HepG2 (cell line): ENCODE data around the gene RAB20. TPM values are rescaled to one million over a fixed set of nuclear protein-coding genes. Genes with fewer than 3 reads are reported as not detected.

Experiments
- ATAC-seq: fragments of 200-7000 bp; cut with Tn5 transposase; 3 replicates; pipeline ENCODE4 v1.9.1; 2020; ENCODE audit warnings: mild to moderate bottlenecking, moderate library complexity
- BruUV-seq: library from RNA; stranded (reverse); fragments of 400-500 nt; replicated peaks from 2 replicates; lab custom pipeline; 2021; lab: Mats Ljungman, UMichigan
- CTCF ChIA-PET: fragments of 300-600 bp; formaldehyde crosslinking; extraction: SDS; loops from one replicate; lab custom pipeline; 2021; ENCODE audit warnings: low total read pairs, inconsistent platforms, low intra/inter-chr PET ratio; lab: Yijun Ruan, JAX
- POLR2A ChIA-PET: fragments of 350-600 bp; sonication (Branson Sonifier 250); formaldehyde crosslinking; loops from one replicate; lab custom pipeline; 2020; ENCODE audit warnings: antibody characterized with exemption, inconsistent platforms; lab: Yijun Ruan, JAX
- DNase-seq: peaks from one replicate; pipeline ENCODE4 v3.0.0-alpha.2; 2015; ENCODE audit warnings: low spot score
- FAIRE-seq: peaks from 3 replicates; lab custom pipeline; 2011; peaks lifted over from hg19 to GRCh38; lab: Jason Lieb, UNC
- H2AFZ ChIP-seq: one replicate; pipeline ENCODE4 v1.6.1; 2011; ENCODE audit warnings: low read length, inconsistent platforms
- H3K27ac ChIP-seq: fragments of 300-600 bp; 3 replicates; pipeline ENCODE4 v1.8.0; 2011; ENCODE audit warnings: mixed run types, mild to moderate bottlenecking, mixed read lengths, low read length, inconsistent platforms; ENCODE audit not compliant: insufficient read depth; ENCODE audit errors: extremely low read length
- H3K27me3 ChIP-seq, 2 experiments: fragments of 200-600 bp in 1 of 2; 2 replicates in 1 of 2; 3 replicates in 1 of 2; pipeline versions ENCODE4 v1.6.0 to v1.8.0; 2011; ENCODE audit warnings: low read length in 2 of 2, mild to moderate bottlenecking in 2 of 2, moderate library complexity in 2 of 2, inconsistent platforms in 1 of 2; ENCODE audit not compliant: insufficient read depth in 2 of 2, control insufficient read depth in 1 of 2
- H3K36me3 ChIP-seq, 2 experiments: fragments of 200-600 bp in 1 of 2; replicated peaks in 1 of 2; 2 replicates in 1 of 2; 3 replicates in 1 of 2; pipeline versions ENCODE4 v1.5.1 to v1.8.0; 2011; ENCODE audit warnings: low read length in 2 of 2, inconsistent platforms in 1 of 2; ENCODE audit not compliant: insufficient read depth in 2 of 2, control insufficient read depth in 1 of 2
- H3K4me1 ChIP-seq: 2 replicates; pipeline ENCODE4 v1.5.1; 2012; ENCODE audit warnings: low read length, inconsistent platforms; ENCODE audit not compliant: insufficient read depth
- H3K4me2 ChIP-seq: 2 replicates; pipeline ENCODE4 v1.6.0; 2011; ENCODE audit warnings: low read depth, low read length, inconsistent platforms
- H3K4me3 ChIP-seq, 3 experiments: fragments of 200-600 bp in 1 of 3; sonication (generic), shearing (Covaris generic) in 1 of 3; replicated peaks in 1 of 3; 2 replicates each; pipeline ENCODE4 v1.5.1; 2011 to 2016; ENCODE audit warnings: low read length in 3 of 3, inconsistent platforms in 2 of 3, low read depth in 2 of 3, mild to moderate bottlenecking in 2 of 3, control low read depth in 1 of 3, mixed read lengths in 1 of 3; ENCODE audit not compliant: insufficient read depth in 1 of 3
- H3K79me2 ChIP-seq: one replicate; pipeline ENCODE4 v1.6.1; 2011; ENCODE audit warnings: low read length, inconsistent platforms; ENCODE audit not compliant: insufficient read depth
- H3K9ac ChIP-seq: 2 replicates; pipeline ENCODE4 v1.6.0; 2011; ENCODE audit warnings: mild to moderate bottlenecking, low read depth, low read length, inconsistent platforms; ENCODE audit not compliant: insufficient read depth
- H3K9me3 ChIP-seq: 2 replicates; pipeline ENCODE4 v1.5.1; 2012; ENCODE audit warnings: mild to moderate bottlenecking, low read length
- H4K20me1 ChIP-seq: 2 replicates; pipeline ENCODE4 v1.6.0; 2011; ENCODE audit warnings: inconsistent platforms, mild to moderate bottlenecking, low read length, moderate library complexity; ENCODE audit not compliant: insufficient read depth
- DNMT3B ChIP-seq: conservative IDR thresholded peaks from 2 replicates; pipeline ENCODE4 v1.6.1; 2016; ENCODE audit warnings: missing biosample characterization, control low read depth
- FOXM1 ChIP-seq: sonication (generic); formaldehyde crosslinking; IDR thresholded peaks from 2 replicates; pipeline ENCODE4 v1.5.0; 2020; ENCODE audit warnings: missing genetic modification reagents
- IKZF1 ChIP-seq: fragments of 450-650 bp; IDR thresholded peaks from 2 replicates; pipeline ENCODE4 v1.7.1; 2016
- RFX1 ChIP-seq: fragments of 450-650 bp; IDR thresholded peaks from 2 replicates; pipeline ENCODE4 v1.6.1; 2017
- RFX3 ChIP-seq: IDR thresholded peaks from 2 replicates; pipeline ENCODE4 v1.6.1; 2016; ENCODE audit warnings: missing biosample characterization, missing genetic modification reagents
- SOX13 ChIP-seq, 3 experiments: fragments of 450-650 bp in 1 of 3; sonication (generic) in 1 of 3; formaldehyde crosslinking in 1 of 3; IDR thresholded peaks in 2 of 3; conservative IDR thresholded peaks in 1 of 3; 2 replicates each; pipeline versions ENCODE4 v1.5.0 to v1.6.1; 2016 to 2020; ENCODE audit warnings: antibody characterized with exemption in 1 of 3, mild to moderate bottlenecking in 1 of 3, missing compliant biosample characterization in 1 of 3, missing genetic modification reagents in 1 of 3, moderate library complexity in 1 of 3
- ZBTB33 ChIP-seq: sonication (generic); formaldehyde crosslinking; IDR thresholded peaks from 2 replicates; pipeline ENCODE4 v1.4.0; 2020; ENCODE audit warnings: missing genetic modification reagents
- ZBTB8A ChIP-seq: sonication (generic); formaldehyde crosslinking; IDR thresholded peaks from 2 replicates; pipeline ENCODE4 v1.4.0; 2020; ENCODE audit warnings: mild to moderate bottlenecking, low read depth, missing genetic modification reagents, borderline replicate concordance
- ZNF619 ChIP-seq: sonication (generic); formaldehyde crosslinking; IDR thresholded peaks from 2 replicates; pipeline ENCODE4 v1.4.0; 2020; ENCODE audit warnings: mild to moderate bottlenecking, missing genetic modification reagents
- WGBS: methylation state at CpG from one replicate; pipeline ENCODE4 v1.1.6; 2017; ENCODE audit warnings: low lambda C conversion rate; 5-methylcytosine and 5-hydroxymethylcytosine counted together
- in situ Hi-C: cut with HindIII; loops from 2 replicates; pipeline ENCODE4 v1.10.0; 2017; ENCODE audit warnings: low pct_unique_long_range_greater_than_20kb; ENCODE audit not compliant: extremely low pct_ligation_motif_present
- intact Hi-C: fragments of 100-400 bp; cut with micrococcal nuclease; formaldehyde crosslinking; loops from one replicate; pipeline ENCODE4 v1.10.0; 2022; ENCODE audit not compliant: unreplicated experiment
- polyA plus RNA-seq, 8 experiments: library from polyadenylated mRNA; depleted of rRNA in 3 of 8; stranded (reverse) in 7 of 8; unstranded in 1 of 8; fragments of >200 nt; fragmentation: Illumina TruSeq in 4 of 8; extraction: Trizol in 4 of 8; gene quantifications; 2 replicates each; pipeline versions ENCODE4 v1.2.1 to v1.2.3, GENCODE V29; 2011 to 2016; ENCODE audit warnings: low read depth in 4 of 8, missing spikeins in 1 of 8, mixed read lengths in 1 of 8; ENCODE audit not compliant: insufficient read depth in 1 of 8
- total RNA-seq, 5 experiments: library from RNA; depleted of rRNA; stranded (reverse); fragments of >200 nt; fragmentation: Illumina TruSeq; extraction: Trizol; gene quantifications; 2 replicates each; pipeline ENCODE4 v1.2.3, GENCODE V29; 2016; ENCODE audit warnings: low read depth in 1 of 5

Gene RAB20
- total and polyA plus RNA-seq, 2 of the 13 experiments (the other 11 are each of a cell fraction or from before 2014, with no cell fraction given), result 15.6 to 30.5 TPM

GRCh38 chr13:110554227-110554836, 7.2 kb downstream of the RAB20 start:
- intact Hi-C loops (loop anchor here (2.0 kb wide), 1 partner anchor 98 kb away; no protein-coding TSS in a partner anchor), in situ Hi-C loops (no loop called here)
- FAIRE-seq, result no peak
- CTCF ChIA-PET, result no interaction called here
- Histone ChIP-seq H3K4me3 (no peak overlapping the region), H3K9me3 (no peaks in the 10 kb centered on the region), H3K79me2 (peaks cover 82% of the 10 kb centered on the region), H3K4me2 (no peak overlapping the region), H3K4me1 (peaks cover 85% of the 10 kb centered on the region), H3K27ac (no peak overlapping the region), H4K20me1 (peaks cover 24% of the 10 kb centered on the region; the same call in 1 of the 2 replicates), H3K27me3 (no peaks in the 10 kb centered on the region), H3K9ac (no peak overlapping the region), H3K36me3 (peaks cover 3 to 12% of the 10 kb centered on the region in 2 experiments; a peak in 3 of 5 replicates), H2AFZ (no peak overlapping the region)
- BruUV-seq, result no TSS peak
- no peak for DNase-seq
- TF ChIP-seq FOXM1 (CRISPR knock-in tag) (no peak), ZBTB8A (CRISPR knock-in tag) (no peak), ZBTB33 (CRISPR knock-in tag) (peak; percentile 62; the same call in 1 of the 2 replicates)
- ATAC-seq, result no peak
- 90% methylated on average over 8 of the region's 8 CpGs for WGBS
- POLR2A ChIA-PET, result no interaction called here

DNA sequence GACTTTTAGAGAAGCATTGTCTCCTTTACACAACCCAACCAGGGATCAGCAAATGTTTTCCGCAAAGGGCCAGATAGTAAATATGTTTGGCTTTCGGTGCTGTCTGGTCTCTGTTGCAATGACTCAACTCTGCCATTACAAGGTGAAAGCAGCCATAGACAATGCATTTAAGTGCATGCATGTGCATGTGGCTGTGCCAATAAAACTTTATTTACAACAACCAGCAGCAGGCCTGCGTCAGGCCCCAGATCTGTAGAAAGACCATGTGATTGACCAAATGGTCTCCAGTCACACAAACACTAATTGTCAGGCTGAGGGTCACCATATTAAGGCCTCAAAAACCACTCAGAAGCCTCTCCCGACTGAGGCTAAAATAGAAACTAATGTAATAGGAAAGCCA, 8.1 kb downstream of the RAB20 start:
- peak; percentile 25 for DNase-seq
- CTCF ChIA-PET, result no interaction called here
- FAIRE-seq, result no peak
- H3K4me1 ChIP-seq, result peaks cover 76% of the 10 kb centered on the region
- H3K27me3 ChIP-seq, result no peaks in the 10 kb centered on the region
- peaks cover 6 to 12% of the 10 kb centered on the region in 2 experiments; a peak in 3 of 5 replicates for H3K36me3 ChIP-seq
- H3K79me2 ChIP-seq, result peaks cover 82% of the 10 kb centered on the region
- no TSS peak for BruUV-seq
- in situ Hi-C loops (no loop called here), intact Hi-C loops (no loop called here)
- H3K27ac ChIP-seq, result peak overlapping the region; percentile 16
- POLR2A ChIA-PET, result no interaction called here
- no peak overlapping the region for H3K4me3 ChIP-seq
- H3K9me3 ChIP-seq, result no peaks in the 10 kb centered on the region
- H3K9ac ChIP-seq, result no peak overlapping the region
- H2AFZ ChIP-seq, result no peak overlapping the region
- H3K4me2 ChIP-seq, result no peak overlapping the region
- no peak for ATAC-seq
- peaks cover 28% of the 10 kb centered on the region; the same call in 1 of the 2 replicates for H4K20me1 ChIP-seq
- WGBS, result 75% methylated on average over 4 of the region's 4 CpGs
- TF ChIP-seq IKZF1 (no peak), ZNF619 (no peak), ZBTB33 (CRISPR knock-in tag) (peak; percentile 23; the same call in 1 of the 2 replicates), RFX1 (no peak), RFX3 (no peak), SOX13 (IDR thresholded peaks at IDR 0.05) (no peak), SOX13 (CRISPR knock-in tag; conservative IDR thresholded peaks at IDR 0.05 in 1 of 2, IDR thresholded peaks at IDR 0.05 in 1 of 2) (0 out of 4 replicates have a peak, but pooled peaks of 1 of the 2 experiments have one; percentile 14), DNMT3B (CRISPR knock-in tag) (no peak)
